GM12801 (cell line): ENCODE data around the gene DGKH.

Source experiments
- CTCF ChIP-seq: IDR thresholded peaks from one replicate; pipeline ENCODE4 v1.5.1; 2011; ENCODE audit warnings: control low read depth; ENCODE audit not compliant: insufficient read length; ENCODE audit errors: extremely low read depth

The DGKH gene

GRCh38 chr13:42170029-42170428, 121.6 kb downstream of the DGKH start:
- no peak for TF ChIP-seq CTCF

- no peak for TF ChIP-seq CTCF
Observed at GRCh38 chr13:42173789-42174343, 125.4 kb downstream of the DGKH start.

- TF ChIP-seq CTCF = no peak
Observed at GRCh38 chr13:42174344-42175162, 126.1 kb downstream of the DGKH start.

- TF ChIP-seq CTCF = no peak
Observed at GRCh38 chr13:42176294-42176693, 127.8 kb downstream of the DGKH start.

GRCh38 chr13:42177189-42177588, 128.7 kb downstream of the DGKH start:
- no peak for TF ChIP-seq CTCF

GRCh38 chr13:42181381-42181953, 133.0 kb downstream of the DGKH start:
- TF ChIP-seq CTCF = no peak

GRCh38 chr13:42189061-42189460, 140.6 kb downstream of the DGKH start:
- no peak for TF ChIP-seq CTCF
